HepG2 (cell line): ENCODE data around the gene CCDC28A. TPM values are rescaled to one million over a fixed set of nuclear protein-coding genes. Genes with fewer than 3 reads are reported as not detected.

Source experiments
- ATAC-seq: fragments of 200-7000 bp; cut with Tn5 transposase; 3 replicates; pipeline ENCODE4 v1.9.1; 2020; ENCODE audit warnings: mild to moderate bottlenecking, moderate library complexity
- BruUV-seq: library from RNA; stranded (reverse); fragments of 400-500 nt; replicated peaks from 2 replicates; lab custom pipeline; 2021; lab: Mats Ljungman, UMichigan
- CTCF ChIA-PET: fragments of 300-600 bp; formaldehyde crosslinking; extraction: SDS; loops from one replicate; lab custom pipeline; 2021; ENCODE audit warnings: low total read pairs, inconsistent platforms, low intra/inter-chr PET ratio; lab: Yijun Ruan, JAX
- POLR2A ChIA-PET: fragments of 350-600 bp; sonication (Branson Sonifier 250); formaldehyde crosslinking; loops from one replicate; lab custom pipeline; 2020; ENCODE audit warnings: antibody characterized with exemption, inconsistent platforms; lab: Yijun Ruan, JAX
- DNase-seq: peaks from one replicate; pipeline ENCODE4 v3.0.0-alpha.2; 2015; ENCODE audit warnings: low spot score
- FAIRE-seq: peaks from 3 replicates; lab custom pipeline; 2011; peaks lifted over from hg19 to GRCh38; lab: Jason Lieb, UNC
- H2AFZ ChIP-seq: one replicate; pipeline ENCODE4 v1.6.1; 2011; ENCODE audit warnings: low read length, inconsistent platforms
- H3K27ac ChIP-seq: fragments of 300-600 bp; 3 replicates; pipeline ENCODE4 v1.8.0; 2011; ENCODE audit warnings: mixed run types, mild to moderate bottlenecking, mixed read lengths, low read length, inconsistent platforms; ENCODE audit not compliant: insufficient read depth; ENCODE audit errors: extremely low read length
- H3K27me3 ChIP-seq, 2 experiments: fragments of 200-600 bp in 1 of 2; 2 replicates in 1 of 2; 3 replicates in 1 of 2; pipeline versions ENCODE4 v1.6.0 to v1.8.0; 2011; ENCODE audit warnings: low read length in 2 of 2, mild to moderate bottlenecking in 2 of 2, moderate library complexity in 2 of 2, inconsistent platforms in 1 of 2; ENCODE audit not compliant: insufficient read depth in 2 of 2, control insufficient read depth in 1 of 2
- H3K36me3 ChIP-seq, 2 experiments: fragments of 200-600 bp in 1 of 2; replicated peaks in 1 of 2; 2 replicates in 1 of 2; 3 replicates in 1 of 2; pipeline versions ENCODE4 v1.5.1 to v1.8.0; 2011; ENCODE audit warnings: low read length in 2 of 2, inconsistent platforms in 1 of 2; ENCODE audit not compliant: insufficient read depth in 2 of 2, control insufficient read depth in 1 of 2
- H3K4me1 ChIP-seq: 2 replicates; pipeline ENCODE4 v1.5.1; 2012; ENCODE audit warnings: low read length, inconsistent platforms; ENCODE audit not compliant: insufficient read depth
- H3K4me2 ChIP-seq: 2 replicates; pipeline ENCODE4 v1.6.0; 2011; ENCODE audit warnings: low read depth, low read length, inconsistent platforms
- H3K4me3 ChIP-seq, 3 experiments: fragments of 200-600 bp in 1 of 3; sonication (generic), shearing (Covaris generic) in 1 of 3; replicated peaks in 1 of 3; 2 replicates each; pipeline ENCODE4 v1.5.1; 2011 to 2016; ENCODE audit warnings: low read length in 3 of 3, inconsistent platforms in 2 of 3, low read depth in 2 of 3, mild to moderate bottlenecking in 2 of 3, control low read depth in 1 of 3, mixed read lengths in 1 of 3; ENCODE audit not compliant: insufficient read depth in 1 of 3
- H3K79me2 ChIP-seq: one replicate; pipeline ENCODE4 v1.6.1; 2011; ENCODE audit warnings: low read length, inconsistent platforms; ENCODE audit not compliant: insufficient read depth
- H3K9ac ChIP-seq: 2 replicates; pipeline ENCODE4 v1.6.0; 2011; ENCODE audit warnings: mild to moderate bottlenecking, low read depth, low read length, inconsistent platforms; ENCODE audit not compliant: insufficient read depth
- H3K9me3 ChIP-seq: 2 replicates; pipeline ENCODE4 v1.5.1; 2012; ENCODE audit warnings: mild to moderate bottlenecking, low read length
- H4K20me1 ChIP-seq: 2 replicates; pipeline ENCODE4 v1.6.0; 2011; ENCODE audit warnings: inconsistent platforms, mild to moderate bottlenecking, low read length, moderate library complexity; ENCODE audit not compliant: insufficient read depth
- BORCS8-MEF2B ChIP-seq: sonication (generic); formaldehyde crosslinking; IDR thresholded peaks from 2 replicates; pipeline ENCODE4 v1.8.0; 2022; ENCODE audit warnings: mild to moderate bottlenecking, missing genetic modification reagents
- FOXK1 ChIP-seq: sonication (generic); formaldehyde crosslinking; IDR thresholded peaks from 2 replicates; pipeline ENCODE4 v1.4.0; 2020; ENCODE audit warnings: low read depth, missing genetic modification reagents, borderline replicate concordance
- HMG20A ChIP-seq: IDR thresholded peaks from 2 replicates; pipeline ENCODE4 v1.6.1; 2016; ENCODE audit warnings: borderline replicate concordance
- MAFF ChIP-seq: IDR thresholded peaks from 2 replicates; pipeline ENCODE4 v1.6.1; 2011; ENCODE audit warnings: low read depth, low read length, improper control_type of control experiment
- SALL1 ChIP-seq: sonication (generic); formaldehyde crosslinking; IDR thresholded peaks from 2 replicates; pipeline ENCODE4 v1.8.0; 2022; ENCODE audit warnings: mild to moderate bottlenecking, missing genetic modification reagents
- ZKSCAN5 ChIP-seq: sonication (generic); formaldehyde crosslinking; IDR thresholded peaks from 2 replicates; pipeline ENCODE4 v1.5.1; 2020; ENCODE audit warnings: mild to moderate bottlenecking, missing genetic modification reagents
- ZNF225 ChIP-seq: sonication (generic); formaldehyde crosslinking; IDR thresholded peaks from 2 replicates; pipeline ENCODE4 v1.4.0; 2020; ENCODE audit warnings: mild to moderate bottlenecking, missing genetic modification reagents
- ZNF326 ChIP-seq: sonication (generic); formaldehyde crosslinking; IDR thresholded peaks from 2 replicates; pipeline ENCODE4 v1.4.0; 2020; ENCODE audit warnings: missing genetic modification reagents, borderline replicate concordance
- ZNF652 ChIP-seq: IDR thresholded peaks from 2 replicates; pipeline ENCODE4 v1.6.1; 2016; ENCODE audit warnings: low read depth, borderline replicate concordance
- ZNF749 ChIP-seq: sonication (generic); formaldehyde crosslinking; IDR thresholded peaks from 2 replicates; pipeline ENCODE4 v1.8.0; 2022; ENCODE audit warnings: mild to moderate bottlenecking, missing genetic modification reagents, moderate library complexity, borderline replicate concordance
- ZSCAN29 ChIP-seq: sonication (generic); formaldehyde crosslinking; conservative IDR thresholded peaks from 2 replicates; pipeline ENCODE4 v1.4.0; 2020; ENCODE audit warnings: mild to moderate bottlenecking, missing genetic modification reagents
- WGBS: methylation state at CpG from one replicate; pipeline ENCODE4 v1.1.6; 2017; ENCODE audit warnings: low lambda C conversion rate; 5-methylcytosine and 5-hydroxymethylcytosine counted together
- in situ Hi-C: cut with HindIII; loops from 2 replicates; pipeline ENCODE4 v1.10.0; 2017; ENCODE audit warnings: low pct_unique_long_range_greater_than_20kb; ENCODE audit not compliant: extremely low pct_ligation_motif_present
- intact Hi-C: fragments of 100-400 bp; cut with micrococcal nuclease; formaldehyde crosslinking; loops from one replicate; pipeline ENCODE4 v1.10.0; 2022; ENCODE audit not compliant: unreplicated experiment
- polyA plus RNA-seq, 8 experiments: library from polyadenylated mRNA; depleted of rRNA in 3 of 8; stranded (reverse) in 7 of 8; unstranded in 1 of 8; fragments of >200 nt; fragmentation: Illumina TruSeq in 4 of 8; extraction: Trizol in 4 of 8; gene quantifications; 2 replicates each; pipeline versions ENCODE4 v1.2.1 to v1.2.3, GENCODE V29; 2011 to 2016; ENCODE audit warnings: low read depth in 4 of 8, missing spikeins in 1 of 8, mixed read lengths in 1 of 8; ENCODE audit not compliant: insufficient read depth in 1 of 8
- total RNA-seq, 5 experiments: library from RNA; depleted of rRNA; stranded (reverse); fragments of >200 nt; fragmentation: Illumina TruSeq; extraction: Trizol; gene quantifications; 2 replicates each; pipeline ENCODE4 v1.2.3, GENCODE V29; 2016; ENCODE audit warnings: low read depth in 1 of 5
- TF ChIP-seq, protein P1 (sequence below): IDR thresholded peaks from 2 replicates; pipeline ENCODE4 v1.6.1; 2016; ENCODE audit warnings: control low read depth
- TF ChIP-seq, protein P2 (sequence below): conservative IDR thresholded peaks from 2 replicates; pipeline ENCODE4 v1.6.1; 2018; ENCODE audit warnings: missing genetic modification reagents
- TF ChIP-seq, protein P3 (sequence below): sonication (generic); formaldehyde crosslinking; IDR thresholded peaks from 2 replicates; pipeline ENCODE4 v1.5.0; 2020; ENCODE audit warnings: mild to moderate bottlenecking, missing genetic modification reagents
- TF ChIP-seq, protein P4 (sequence below): sonication (generic); formaldehyde crosslinking; IDR thresholded peaks from 2 replicates; pipeline ENCODE4 v1.4.0; 2020; ENCODE audit warnings: missing genetic modification reagents, borderline replicate concordance

Gene CCDC28A
- total and polyA plus RNA-seq, 2 of the 13 experiments (the other 11 are each of a cell fraction or from before 2014, with no cell fraction given) = 15.8 TPM

DNA sequence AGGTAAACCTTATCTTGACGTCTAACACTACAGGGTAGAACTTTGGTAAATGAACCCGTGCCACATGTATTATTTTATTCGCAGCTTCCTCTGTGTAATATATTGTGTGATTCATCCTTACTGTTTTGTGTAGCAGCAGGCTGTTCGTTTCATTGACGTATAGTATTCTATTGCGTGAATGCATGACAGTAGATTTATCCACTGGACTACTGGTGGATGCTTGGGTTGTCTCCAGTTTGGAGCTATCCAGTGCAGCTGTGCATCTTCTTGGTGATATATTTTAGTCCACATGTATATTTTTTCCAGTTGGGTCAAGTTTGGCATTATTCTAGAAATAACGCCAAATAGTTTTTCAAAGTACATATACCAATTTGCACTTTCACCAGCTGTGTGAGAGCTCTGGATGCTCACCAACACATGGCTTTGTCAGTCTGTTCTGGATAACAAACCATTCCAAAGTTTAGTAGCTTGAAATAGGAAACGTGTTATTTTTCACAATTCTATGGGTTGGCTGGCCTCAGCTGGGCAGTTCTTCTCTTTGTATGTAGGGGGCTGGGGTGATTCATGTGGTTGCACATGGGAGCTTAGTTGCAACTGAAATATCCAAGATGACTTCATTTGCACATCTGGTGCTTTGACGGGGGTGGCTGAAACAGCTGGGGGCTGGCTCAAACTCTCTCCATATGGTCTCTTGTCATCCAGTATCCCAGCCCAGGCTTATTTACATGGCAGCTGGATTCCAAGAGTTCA lies 31.6 kb downstream of the CCDC28A start (continued):
- TF ChIP-seq ZNF652 (CRISPR knock-in tag) = no peak
- TF ChIP-seq FOXK1 (CRISPR knock-in tag) = no peak
- no peak for TF ChIP-seq ZNF749 (CRISPR knock-in tag)
- TF ChIP-seq ZSCAN29 (CRISPR knock-in tag) = no peak
- TF ChIP-seq, protein P1, sequence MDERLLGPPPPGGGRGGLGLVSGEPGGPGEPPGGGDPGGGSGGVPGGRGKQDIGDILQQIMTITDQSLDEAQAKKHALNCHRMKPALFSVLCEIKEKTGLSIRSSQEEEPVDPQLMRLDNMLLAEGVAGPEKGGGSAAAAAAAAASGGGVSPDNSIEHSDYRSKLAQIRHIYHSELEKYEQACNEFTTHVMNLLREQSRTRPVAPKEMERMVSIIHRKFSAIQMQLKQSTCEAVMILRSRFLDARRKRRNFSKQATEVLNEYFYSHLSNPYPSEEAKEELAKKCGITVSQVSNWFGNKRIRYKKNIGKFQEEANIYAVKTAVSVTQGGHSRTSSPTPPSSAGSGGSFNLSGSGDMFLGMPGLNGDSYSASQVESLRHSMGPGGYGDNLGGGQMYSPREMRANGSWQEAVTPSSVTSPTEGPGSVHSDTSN (CRISPR knock-in tag) = no peak
- no peak for TF ChIP-seq BORCS8-MEF2B
- TF ChIP-seq, all 625 proteins: peak for 0

DNA sequence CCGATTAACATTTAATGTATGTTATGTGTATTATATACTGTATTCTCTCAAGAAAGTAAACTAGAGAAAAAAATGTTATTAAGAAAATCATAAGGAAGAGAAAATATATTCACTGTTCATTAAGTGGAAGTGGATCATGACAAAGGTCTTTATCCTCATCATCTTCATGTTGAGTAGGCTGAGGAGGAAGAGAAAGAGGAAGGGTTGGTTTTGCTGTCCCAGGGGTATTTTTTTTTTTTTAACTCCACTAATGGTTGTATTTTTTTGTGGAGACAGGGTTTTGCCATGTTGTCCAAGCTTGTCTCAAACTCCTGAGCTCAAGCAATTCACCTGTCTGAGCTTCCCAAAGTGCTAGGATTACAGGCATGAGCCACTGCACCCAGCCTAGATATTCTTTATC lies 33.3 kb downstream of the CCDC28A start:
- POLR2A ChIA-PET = no interaction called here
- in situ Hi-C loops = no loop called here
- Histone ChIP-seq H3K27ac (no peak overlapping the region), H3K4me1 (peaks cover 8% of the 10 kb centered on the region; the same call in 1 of the 2 replicates), H3K9ac (no peak overlapping the region)
- TF ChIP-seq, protein P2, sequence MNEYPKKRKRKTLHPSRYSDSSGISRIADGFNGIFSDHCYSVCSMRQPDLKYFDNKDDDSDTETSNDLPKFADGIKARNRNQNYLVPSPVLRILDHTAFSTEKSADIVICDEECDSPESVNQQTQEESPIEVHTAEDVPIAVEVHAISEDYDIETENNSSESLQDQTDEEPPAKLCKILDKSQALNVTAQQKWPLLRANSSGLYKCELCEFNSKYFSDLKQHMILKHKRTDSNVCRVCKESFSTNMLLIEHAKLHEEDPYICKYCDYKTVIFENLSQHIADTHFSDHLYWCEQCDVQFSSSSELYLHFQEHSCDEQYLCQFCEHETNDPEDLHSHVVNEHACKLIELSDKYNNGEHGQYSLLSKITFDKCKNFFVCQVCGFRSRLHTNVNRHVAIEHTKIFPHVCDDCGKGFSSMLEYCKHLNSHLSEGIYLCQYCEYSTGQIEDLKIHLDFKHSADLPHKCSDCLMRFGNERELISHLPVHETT (CRISPR knock-in tag) = no peak
- TF ChIP-seq, protein P3, sequence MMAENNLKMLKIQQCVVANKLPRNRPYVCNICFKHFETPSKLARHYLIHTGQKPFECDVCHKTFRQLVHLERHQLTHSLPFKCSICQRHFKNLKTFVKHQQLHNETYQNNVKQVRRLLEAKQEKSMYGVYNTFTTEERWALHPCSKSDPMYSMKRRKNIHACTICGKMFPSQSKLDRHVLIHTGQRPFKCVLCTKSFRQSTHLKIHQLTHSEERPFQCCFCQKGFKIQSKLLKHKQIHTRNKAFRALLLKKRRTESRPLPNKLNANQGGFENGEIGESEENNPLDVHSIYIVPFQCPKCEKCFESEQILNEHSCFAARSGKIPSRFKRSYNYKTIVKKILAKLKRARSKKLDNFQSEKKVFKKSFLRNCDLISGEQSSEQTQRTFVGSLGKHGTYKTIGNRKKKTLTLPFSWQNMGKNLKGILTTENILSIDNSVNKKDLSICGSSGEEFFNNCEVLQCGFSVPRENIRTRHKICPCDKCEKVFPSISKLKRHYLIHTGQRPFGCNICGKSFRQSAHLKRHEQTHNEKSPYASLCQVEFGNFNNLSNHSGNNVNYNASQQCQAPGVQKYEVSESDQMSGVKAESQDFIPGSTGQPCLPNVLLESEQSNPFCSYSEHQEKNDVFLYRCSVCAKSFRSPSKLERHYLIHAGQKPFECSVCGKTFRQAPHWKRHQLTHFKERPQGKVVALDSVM (CRISPR knock-in tag) = no peak
- no peak for TF ChIP-seq HMG20A (CRISPR knock-in tag)
- no peak for TF ChIP-seq SALL1 (CRISPR knock-in tag)
- TF ChIP-seq, protein P4, sequence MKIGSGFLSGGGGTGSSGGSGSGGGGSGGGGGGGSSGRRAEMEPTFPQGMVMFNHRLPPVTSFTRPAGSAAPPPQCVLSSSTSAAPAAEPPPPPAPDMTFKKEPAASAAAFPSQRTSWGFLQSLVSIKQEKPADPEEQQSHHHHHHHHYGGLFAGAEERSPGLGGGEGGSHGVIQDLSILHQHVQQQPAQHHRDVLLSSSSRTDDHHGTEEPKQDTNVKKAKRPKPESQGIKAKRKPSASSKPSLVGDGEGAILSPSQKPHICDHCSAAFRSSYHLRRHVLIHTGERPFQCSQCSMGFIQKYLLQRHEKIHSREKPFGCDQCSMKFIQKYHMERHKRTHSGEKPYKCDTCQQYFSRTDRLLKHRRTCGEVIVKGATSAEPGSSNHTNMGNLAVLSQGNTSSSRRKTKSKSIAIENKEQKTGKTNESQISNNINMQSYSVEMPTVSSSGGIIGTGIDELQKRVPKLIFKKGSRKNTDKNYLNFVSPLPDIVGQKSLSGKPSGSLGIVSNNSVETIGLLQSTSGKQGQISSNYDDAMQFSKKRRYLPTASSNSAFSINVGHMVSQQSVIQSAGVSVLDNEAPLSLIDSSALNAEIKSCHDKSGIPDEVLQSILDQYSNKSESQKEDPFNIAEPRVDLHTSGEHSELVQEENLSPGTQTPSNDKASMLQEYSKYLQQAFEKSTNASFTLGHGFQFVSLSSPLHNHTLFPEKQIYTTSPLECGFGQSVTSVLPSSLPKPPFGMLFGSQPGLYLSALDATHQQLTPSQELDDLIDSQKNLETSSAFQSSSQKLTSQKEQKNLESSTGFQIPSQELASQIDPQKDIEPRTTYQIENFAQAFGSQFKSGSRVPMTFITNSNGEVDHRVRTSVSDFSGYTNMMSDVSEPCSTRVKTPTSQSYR (CRISPR knock-in tag) = no peak
- TF ChIP-seq ZNF326 (CRISPR knock-in tag) = no peak
- TF ChIP-seq BORCS8-MEF2B = no peak
- TF ChIP-seq MAFF = no peak
- no peak for TF ChIP-seq ZNF225 (CRISPR knock-in tag)
- TF ChIP-seq ZKSCAN5 (CRISPR knock-in tag) = no peak
- TF ChIP-seq, all 625 proteins: peak for 0
- DNase-seq = no peak
- BruUV-seq = no TSS peak
- Histone ChIP-seq H2AFZ (no peak overlapping the region), H3K27me3 (no peaks in the 10 kb centered on the region), H3K9me3 (no peaks in the 10 kb centered on the region), H3K4me3 (no peak overlapping the region), H3K36me3 (no peaks in the 10 kb centered on the region), H3K79me2 (no peaks in the 10 kb centered on the region), H3K4me2 (no peak overlapping the region), H4K20me1 (no peaks in the 10 kb centered on the region)
- no peak for ATAC-seq
- no peak for FAIRE-seq
- 88% methylated on average over 1 of the region's 1 CpG for WGBS
- CTCF ChIA-PET = no interaction called here
- intact Hi-C loops = no loop called here
